ENCODE data around the gene GSTA5.
"Not testable (repeated sequence)": the region's sequence is repeated elsewhere in the genome, so short reads cannot be mapped to it uniquely, and the experiment has no call there.

GSTA5 gene

DNA sequence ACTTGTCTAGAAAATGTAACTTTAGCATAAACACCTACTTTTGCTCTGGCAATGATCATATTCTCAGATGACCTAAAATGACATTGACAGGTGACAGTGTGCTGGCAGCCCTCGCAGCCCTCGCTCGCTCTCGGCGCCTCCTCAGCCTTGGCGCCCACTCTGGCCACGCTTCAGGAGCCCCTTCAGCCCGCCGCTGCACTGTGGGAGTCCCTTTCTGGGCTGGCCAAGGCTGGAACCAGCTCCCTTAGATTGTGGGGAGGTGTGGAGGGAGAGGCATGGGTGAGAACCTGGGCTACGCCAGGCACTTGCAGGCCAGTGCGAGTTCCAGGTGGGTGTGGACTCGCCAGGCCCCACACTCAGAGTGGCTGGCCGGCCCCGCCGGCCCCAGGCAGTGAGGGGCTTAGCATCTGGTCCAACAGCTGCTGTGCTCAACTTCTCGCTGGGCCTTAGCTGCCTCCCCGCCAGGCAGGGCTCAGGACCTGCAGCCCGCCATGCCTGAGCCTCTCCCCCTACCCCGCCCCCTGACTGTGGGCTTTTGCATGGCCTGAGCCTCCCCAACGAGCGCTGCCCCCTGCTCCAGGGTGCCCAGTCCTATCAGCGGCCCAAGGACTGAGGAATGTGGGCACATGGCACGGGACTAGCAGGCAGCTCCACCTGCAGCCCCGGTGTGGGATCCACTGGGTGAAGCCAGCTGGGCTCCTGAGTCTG is 54.2 kb downstream of the GSTA5 start:
- DNase-seq, result no peak

DNA sequence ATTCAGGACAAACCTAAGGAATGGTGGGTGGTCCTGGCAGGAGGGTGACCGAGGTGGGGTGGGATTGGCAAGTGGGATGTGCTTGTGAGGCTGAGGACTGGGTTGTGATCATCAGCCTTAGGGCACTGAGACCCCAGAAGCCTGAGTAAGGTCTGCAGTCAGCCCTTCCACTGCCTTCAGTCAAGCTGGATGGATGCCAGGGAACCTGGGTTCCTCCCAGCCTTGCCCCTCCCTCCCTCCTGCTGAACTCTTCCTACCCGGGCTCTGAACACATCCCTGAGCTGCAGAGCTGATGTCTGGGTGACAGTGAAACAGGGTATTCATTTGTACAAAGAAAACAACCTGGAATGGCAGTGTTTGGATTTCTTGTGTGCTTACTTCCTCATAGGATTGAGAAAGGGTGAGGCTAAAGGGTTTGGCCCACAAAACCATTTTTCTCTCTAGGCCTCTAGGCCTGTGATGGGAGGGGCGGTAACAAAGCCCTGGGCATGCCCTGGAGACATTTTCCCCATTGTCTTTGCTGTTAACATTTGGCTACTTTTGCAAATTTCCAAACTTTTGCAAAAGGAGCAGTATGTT is 57.8 kb downstream of the GSTA5 start:
- DNase-seq, result not testable (repeated sequence)

DNA sequence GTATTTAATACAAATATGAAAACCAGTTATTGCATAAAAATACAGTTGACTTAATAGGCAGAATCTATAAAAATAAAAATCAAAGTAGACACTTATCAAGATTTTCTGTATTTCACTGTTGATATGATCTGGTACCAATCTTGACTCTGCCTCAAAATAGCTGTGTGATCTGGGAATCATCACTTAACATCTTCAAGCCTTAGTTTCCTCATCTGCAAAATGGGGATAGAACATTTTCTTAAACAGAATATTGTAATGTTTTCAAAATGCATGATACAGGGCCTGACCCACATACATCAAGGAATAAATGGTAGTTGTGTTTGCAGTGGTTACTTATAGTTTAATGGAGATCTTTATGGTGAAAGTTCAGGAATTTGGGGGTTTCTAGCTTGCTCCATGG is 58.4 kb downstream of the GSTA5 start:
- not testable (repeated sequence) for DNase-seq
